A549 (cell line): Measurements from ENCODE around the gene BAHCC1. TPM values are rescaled to one million over a fixed set of nuclear protein-coding genes. Genes with fewer than 3 reads are reported as not detected.

Source experiments
- ATAC-seq, 2 experiments: fragments of 200-7000 bp in 1 of 2; fragments of >200 bp in 1 of 2; cut with Nextera tagmentation in 1 of 2; cut with Tn5 transposase in 1 of 2; 3 replicates each; pipeline versions ENCODE4 v1.8.0 to v1.9.1; 2018 to 2020; ENCODE audit warnings: mild to moderate bottlenecking in 1 of 2, moderate library complexity in 1 of 2
- CTCF ChIA-PET: fragments of 300-600 bp; sonication (Branson Sonifier 250); formaldehyde crosslinking; extraction: SDS; loops from one replicate; lab custom pipeline; 2021; ENCODE audit warnings: antibody characterized with exemption, inconsistent platforms; lab: Yijun Ruan, JAX
- POLR2A ChIA-PET: fragments of 350-600 bp; formaldehyde crosslinking; extraction: SDS; loops from one replicate; lab custom pipeline; 2021; ENCODE audit warnings: antibody characterized with exemption, inconsistent platforms; lab: Yijun Ruan, JAX
- DNase-seq, 2 experiments: peaks; one replicate each; pipeline versions ENCODE4 v3.0.0 to v3.0.0-alpha.2; 2011 to 2016; ENCODE audit warnings: low read depth in 1 of 2, low spot score in 1 of 2
- FAIRE-seq: peaks from 2 replicates; lab custom pipeline; 2011; peaks lifted over from hg19 to GRCh38; lab: Jason Lieb, UNC
- H3K27ac ChIP-seq, 2 experiments: fragments of >200 bp; sonication (Bioruptor Twin); formaldehyde crosslinking; 3 replicates each; pipeline ENCODE4 v1.5.1; 2016 to 2017
- H3K4me1 ChIP-seq: fragments of >200 bp; sonication (Bioruptor Twin); formaldehyde crosslinking; 3 replicates; pipeline ENCODE4 v1.6.1; 2016
- H3K4me2 ChIP-seq: fragments of >200 bp; sonication (Bioruptor Twin); formaldehyde crosslinking; 3 replicates; pipeline ENCODE4 v1.6.1; 2016
- H3K4me3 ChIP-seq: fragments of >200 bp; sonication (Bioruptor Twin); formaldehyde crosslinking; 3 replicates; pipeline ENCODE4 v1.5.1; 2016
- H3K9me3 ChIP-seq: fragments of >200 bp; sonication (Bioruptor Twin); formaldehyde crosslinking; 3 replicates; pipeline ENCODE4 v1.6.1; 2016
- CBX2 ChIP-seq: fragments of 200-600 bp; sonication (generic); IDR thresholded peaks from 2 replicates; pipeline ENCODE4 v1.6.1; 2016; ENCODE audit warnings: low read depth, mild to moderate bottlenecking, borderline replicate concordance
- CHD4 ChIP-seq: fragments of 200-600 bp; sonication (generic); IDR thresholded peaks from 2 replicates; pipeline ENCODE4 v1.6.1; 2016; ENCODE audit warnings: antibody characterized with exemption, mild to moderate bottlenecking, borderline replicate concordance
- EHMT2 ChIP-seq: fragments of 200-600 bp; sonication (generic); IDR thresholded peaks from 2 replicates; pipeline ENCODE4 v1.6.1; 2016; ENCODE audit warnings: antibody characterized with exemption, low read depth, mild to moderate bottlenecking, moderate library complexity
- HOXB5 ChIP-seq: fragments of 250-450 bp; sonication (Bioruptor Pico); IDR thresholded peaks from 2 replicates; pipeline ENCODE4 v1.5.0; 2020; ENCODE audit warnings: mild to moderate bottlenecking, moderate library complexity
- JUN ChIP-seq, 2 experiments: fragments of >200 bp; sonication (Bioruptor Twin); formaldehyde crosslinking; IDR thresholded peaks; 2 replicates in 1 of 2; 3 replicates in 1 of 2; pipeline ENCODE4 v1.6.1; 2016 to 2017
- JUNB ChIP-seq: fragments of >200 bp; sonication (Bioruptor Twin); formaldehyde crosslinking; IDR thresholded peaks from 2 replicates; pipeline ENCODE4 v1.6.1; 2016
- KDM5A ChIP-seq: fragments of 200-600 bp; sonication (generic); IDR thresholded peaks from 2 replicates; pipeline ENCODE4 v1.6.1; 2016; ENCODE audit warnings: antibody characterized with exemption, mild to moderate bottlenecking
- NPAS2 ChIP-seq: fragments of 250-450 bp; sonication (Bioruptor Pico); IDR thresholded peaks from 2 replicates; pipeline ENCODE4 v1.8.0; 2022; ENCODE audit warnings: mild to moderate bottlenecking, moderate library complexity, borderline replicate concordance
- POLR2AphosphoS2 ChIP-seq: conservative IDR thresholded peaks from 2 replicates; pipeline ENCODE4 v1.6.1; 2012; ENCODE audit warnings: low read length, improper control_type of control experiment, inconsistent platforms
- RAD21 ChIP-seq, 2 experiments: fragments of >200 bp in 1 of 2; sonication (Bioruptor Twin) in 1 of 2; formaldehyde crosslinking in 1 of 2; IDR thresholded peaks in 1 of 2; conservative IDR thresholded peaks in 1 of 2; 2 replicates in 1 of 2; 3 replicates in 1 of 2; pipeline ENCODE4 v1.6.1; 2012 to 2018; ENCODE audit warnings: inconsistent platforms in 1 of 2
- SMC3 ChIP-seq: fragments of >200 bp; sonication (Bioruptor Twin); formaldehyde crosslinking; IDR thresholded peaks from 3 replicates; pipeline ENCODE4 v1.6.1; 2018; ENCODE audit warnings: inconsistent platforms
- TFCP2L1 ChIP-seq: fragments of 250-450 bp; sonication (Bioruptor Pico); IDR thresholded peaks from 2 replicates; pipeline ENCODE4 v1.5.0; 2021; ENCODE audit warnings: mild to moderate bottlenecking
- WGBS: methylation state at CpG from one replicate; pipeline ENCODE4 v1.1.6; 2017; ENCODE audit errors: missing lambda C conversion rate; 5-methylcytosine and 5-hydroxymethylcytosine counted together
- polyA plus RNA-seq, 4 experiments: library from polyadenylated mRNA; depleted of rRNA in 3 of 4; stranded (reverse); fragments of >200 nt; fragmentation: RNase III in 1 of 4; extraction: RNeasy Plus Mini Kit Qiagen cat#74134 plus additional on column Dnase treatment in 1 of 4; gene quantifications; 2 replicates in 3 of 4; 3 replicates in 1 of 4; pipeline ENCODE4 v1.2.3, GENCODE V29; 2011 to 2017
- TF ChIP-seq, protein P1 (sequence below): fragments of 250-450 bp; sonication (Bioruptor Pico); IDR thresholded peaks from 2 replicates; pipeline ENCODE4 v1.5.0; 2021; ENCODE audit warnings: mild to moderate bottlenecking, moderate library complexity, borderline replicate concordance
- TF ChIP-seq, protein P2 (sequence below): fragments of 250-450 bp; sonication (Bioruptor Pico); IDR thresholded peaks from 2 replicates; pipeline ENCODE4 v1.5.0; 2020; ENCODE audit warnings: low read depth, mild to moderate bottlenecking, moderate library complexity
- TF ChIP-seq, protein P3 (sequence below): fragments of >200 bp; sonication (Bioruptor Twin); formaldehyde crosslinking; IDR thresholded peaks from 2 replicates; pipeline ENCODE4 v1.6.1; 2016

The BAHCC1 gene
- polyA plus RNA-seq, 2 of the 4 experiments (the other 2 are of a cell fraction) = 2.6 to 5.8 TPM

DNA sequence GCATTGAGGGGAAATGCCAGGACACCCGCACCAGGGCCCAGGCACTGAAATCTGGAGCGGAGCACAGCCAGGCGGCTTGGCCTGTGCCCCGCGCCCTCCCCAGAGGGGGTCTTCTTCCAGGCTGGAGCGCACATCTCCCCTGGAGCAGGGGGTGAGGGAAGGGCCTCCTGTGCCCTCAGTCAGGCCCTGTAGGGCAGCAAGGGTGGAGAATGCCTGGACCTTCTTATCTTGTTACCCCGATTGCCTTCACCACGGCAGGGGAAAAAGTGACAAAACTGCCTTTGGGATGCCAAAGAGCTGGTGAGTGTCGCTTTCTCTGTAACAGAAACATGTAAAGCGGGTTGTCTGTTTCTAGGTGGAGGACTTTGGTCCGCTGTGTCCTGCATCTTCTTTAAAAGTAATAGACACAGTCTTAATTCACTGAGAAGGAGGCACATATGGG, 48.3 kb upstream of the BAHCC1 start:
- ChIA-PET CTCF (interaction anchor here (0.9 to 1.1 kb wide), 4 partner anchors 25 to 137 kb away, joined by 3 to 4 read pairs (median 4); partner anchors contain the start of gene SLC38A10), POLR2A (interaction anchor here (1.7 kb wide), 1 partner anchor 18 kb away, joined by 17 read pairs; no protein-coding TSS in a partner anchor)
- ATAC-seq (peak in 1 of 2 experiments; percentile 0; a peak in 1 of 6 replicates), FAIRE-seq (no peak), DNase-seq (no peak)
- peaks cover 21% of the 10 kb centered on the region for H3K4me1 ChIP-seq
- peak overlapping the region; percentile 78 to 88 for H3K27ac ChIP-seq
- WGBS = 91% methylated on average over 8 of the region's 11 CpGs
- H3K9me3 ChIP-seq = no peaks in the 10 kb centered on the region
- peak overlapping the region; percentile 97 for H3K4me2 ChIP-seq
- TF ChIP-seq POLR2AphosphoS2 = no peak
- TF ChIP-seq JUN (IDR thresholded peaks at IDR 0.05) = no peak
- no peak for TF ChIP-seq EHMT2
- TF ChIP-seq NPAS2 (CRISPR knock-in tag) = no peak
- no peak for TF ChIP-seq SMC3
- no peak for TF ChIP-seq CHD4
- TF ChIP-seq TFCP2L1 (CRISPR knock-in tag) = no peak
- H3K4me3 ChIP-seq = peak overlapping the region; percentile 64

DNA sequence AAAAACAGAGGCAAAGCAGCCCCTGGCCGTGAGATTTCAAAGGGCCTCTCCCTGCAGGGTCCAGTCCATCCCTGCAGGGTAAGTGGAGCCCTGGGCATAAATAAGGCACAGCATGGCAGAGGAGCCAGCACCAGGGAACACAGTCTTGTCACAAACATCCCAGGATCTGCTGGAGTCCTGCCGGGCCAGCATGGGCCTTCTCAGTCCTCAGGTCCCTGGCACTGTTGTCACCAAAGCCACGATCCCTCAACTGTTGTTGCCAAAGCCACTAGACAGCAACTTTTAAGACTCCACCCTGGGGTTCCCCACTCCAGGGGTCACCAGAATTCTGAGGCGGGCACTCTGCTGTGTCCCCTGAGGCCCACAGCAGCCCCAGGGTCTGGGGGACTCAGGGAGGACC, 47.8 kb upstream of the BAHCC1 start:
- Histone ChIP-seq H3K4me1 (peaks cover 20% of the 10 kb centered on the region), H3K4me2 (no peak overlapping the region), H3K9me3 (no peaks in the 10 kb centered on the region), H3K27ac (no peak overlapping the region), H3K4me3 (no peak overlapping the region)
- POLR2A ChIA-PET = no interaction called here
- no peak for TF ChIP-seq CBX2
- TF ChIP-seq, protein P1, sequence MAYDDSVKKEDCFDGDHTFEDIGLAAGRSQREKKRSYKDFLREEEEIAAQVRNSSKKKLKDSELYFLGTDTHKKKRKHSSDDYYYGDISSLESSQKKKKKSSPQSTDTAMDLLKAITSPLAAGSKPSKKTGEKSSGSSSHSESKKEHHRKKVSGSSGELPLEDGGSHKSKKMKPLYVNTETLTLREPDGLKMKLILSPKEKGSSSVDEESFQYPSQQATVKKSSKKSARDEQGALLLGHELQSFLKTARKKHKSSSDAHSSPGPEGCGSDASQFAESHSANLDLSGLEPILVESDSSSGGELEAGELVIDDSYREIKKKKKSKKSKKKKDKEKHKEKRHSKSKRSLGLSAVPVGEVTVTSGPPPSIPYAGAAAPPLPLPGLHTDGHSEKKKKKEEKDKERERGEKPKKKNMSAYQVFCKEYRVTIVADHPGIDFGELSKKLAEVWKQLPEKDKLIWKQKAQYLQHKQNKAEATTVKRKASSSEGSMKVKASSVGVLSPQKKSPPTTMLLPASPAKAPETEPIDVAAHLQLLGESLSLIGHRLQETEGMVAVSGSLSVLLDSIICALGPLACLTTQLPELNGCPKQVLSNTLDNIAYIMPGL (CRISPR knock-in tag) = no peak
- no peak for TF ChIP-seq RAD21 (conservative IDR thresholded peaks at IDR 0.05 in 1 of 2, IDR thresholded peaks at IDR 0.05 in 1 of 2)
- CTCF ChIA-PET = interaction anchor here (0.9 to 1.1 kb wide), 2 partner anchors 25 to 52 kb away, joined by 3 to 4 read pairs; partner anchors contain the start of gene SLC38A10
- ATAC-seq (no peak), FAIRE-seq (no peak), DNase-seq (no peak)
- 92% methylated on average over 4 of the region's 4 CpGs for WGBS

DNA sequence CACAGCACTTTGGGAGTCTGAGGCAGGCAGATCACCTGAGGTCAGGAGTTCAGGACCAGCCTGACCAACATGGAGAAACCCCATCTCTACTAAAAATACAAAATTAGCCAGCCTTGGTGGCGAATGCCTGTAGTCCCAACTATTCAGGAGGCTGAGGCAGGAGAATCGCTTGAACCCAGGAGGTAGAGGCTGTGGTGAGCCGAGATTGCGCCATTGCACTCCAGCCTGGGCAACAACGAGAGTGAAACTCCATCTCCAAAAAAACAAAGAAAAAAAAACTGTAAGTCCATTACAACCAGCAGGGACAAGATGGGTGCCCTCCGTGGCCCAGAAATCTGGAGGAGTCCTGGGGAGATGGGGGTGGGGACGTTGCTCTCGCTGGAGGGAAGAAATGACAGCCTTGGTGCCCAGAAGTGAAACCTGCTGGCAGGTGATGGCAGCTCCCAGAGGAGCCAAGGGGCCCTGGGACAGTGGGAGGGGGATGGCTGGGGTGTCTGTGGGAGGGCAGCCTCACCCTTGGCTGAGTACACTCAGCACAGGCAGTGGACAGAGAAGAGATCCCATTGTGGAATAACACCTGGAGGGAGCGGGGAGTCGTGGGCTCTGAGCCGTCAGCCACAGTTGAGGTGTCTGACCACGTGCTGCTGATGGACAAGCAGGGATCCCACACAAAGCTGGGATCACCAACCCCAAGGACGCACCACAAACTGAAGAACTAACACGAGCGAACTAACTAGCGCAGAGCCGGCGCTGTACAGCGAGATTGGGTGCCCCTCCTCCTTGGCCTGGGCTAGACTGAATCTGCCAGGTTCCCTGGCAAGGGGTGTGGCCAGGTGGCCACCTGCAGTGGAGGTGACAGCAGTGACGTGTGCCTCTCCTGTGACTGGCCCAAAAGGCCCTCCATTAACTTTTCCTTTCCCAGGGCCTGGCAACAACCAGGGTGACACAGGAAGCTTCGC, 46.9 kb upstream of the BAHCC1 start:
- DNase-seq (no peak), ATAC-seq (no peak), FAIRE-seq (no peak)
- ChIA-PET POLR2A (no interaction called here), CTCF (interaction anchor here (1.0 to 1.4 kb wide), 3 partner anchors 12 to 137 kb away, joined by 4 to 5 read pairs (median 4); no protein-coding TSS in a partner anchor)
- Histone ChIP-seq H3K9me3 (no peaks in the 10 kb centered on the region), H3K4me1 (peaks cover 12% of the 10 kb centered on the region), H3K4me2 (no peak overlapping the region)
- TF ChIP-seq KDM5A = no peak
- TF ChIP-seq, protein P2, sequence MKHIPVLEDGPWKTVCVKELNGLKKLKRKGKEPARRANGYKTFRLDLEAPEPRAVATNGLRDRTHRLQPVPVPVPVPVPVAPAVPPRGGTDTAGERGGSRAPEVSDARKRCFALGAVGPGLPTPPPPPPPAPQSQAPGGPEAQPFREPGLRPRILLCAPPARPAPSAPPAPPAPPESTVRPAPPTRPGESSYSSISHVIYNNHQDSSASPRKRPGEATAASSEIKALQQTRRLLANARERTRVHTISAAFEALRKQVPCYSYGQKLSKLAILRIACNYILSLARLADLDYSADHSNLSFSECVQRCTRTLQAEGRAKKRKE (CRISPR knock-in tag) = no peak
- TF ChIP-seq, protein P3, sequence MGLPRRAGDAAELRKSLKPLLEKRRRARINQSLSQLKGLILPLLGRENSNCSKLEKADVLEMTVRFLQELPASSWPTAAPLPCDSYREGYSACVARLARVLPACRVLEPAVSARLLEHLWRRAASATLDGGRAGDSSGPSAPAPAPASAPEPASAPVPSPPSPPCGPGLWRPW = no peak
- no peak for TF ChIP-seq HOXB5 (CRISPR knock-in tag)
- TF ChIP-seq JUNB = no peak
- TF ChIP-seq, all 56 proteins: peak for 0
- Histone ChIP-seq H3K4me3 (no peak overlapping the region), H3K27ac (no peak overlapping the region)
- 89% methylated on average over 21 of the region's 21 CpGs for WGBS
